Immature natural killer cell (primary cell): ENCODE results near the gene ST6GALNAC3. TPM values are rescaled to one million over a fixed set of nuclear protein-coding genes. Genes with fewer than 3 reads are reported as not detected.

Experiments used
- DNase-seq, 3 donors: peaks; one replicate each; pipeline ENCODE4 v3.0.0; 2022; ENCODE audit warnings: mixed read lengths in 1 of 3
- H3K27ac Mint-ChIP-seq, 6 donors: one replicate each; pipeline ENCODE4 v1.8.0; 2020; ENCODE audit warnings: mixed read lengths in 6 of 6, mild to moderate bottlenecking in 5 of 6, inconsistent platforms in 4 of 6, moderate library complexity in 3 of 6
- H3K27me3 Mint-ChIP-seq, 3 donors: one replicate each; pipeline ENCODE4 v1.8.0; 2020 to 2021; ENCODE audit warnings: low read depth in 3 of 3, mild to moderate bottlenecking in 3 of 3, mixed read lengths in 3 of 3, moderate library complexity in 3 of 3, inconsistent platforms in 1 of 3
- H3K36me3 Mint-ChIP-seq, 3 donors: one replicate each; pipeline ENCODE4 v1.8.0; 2020; ENCODE audit warnings: mixed read lengths in 3 of 3, inconsistent platforms in 2 of 3, mild to moderate bottlenecking in 2 of 3
- H3K4me1 Mint-ChIP-seq, 2 donors: one replicate each; pipeline ENCODE4 v1.8.0; 2020; ENCODE audit warnings: inconsistent platforms in 2 of 2, mild to moderate bottlenecking in 2 of 2, mixed read lengths in 2 of 2, moderate library complexity in 1 of 2
- H3K4me3 Mint-ChIP-seq, 5 donors: one replicate each; pipeline ENCODE4 v1.8.0; 2020; ENCODE audit warnings: mild to moderate bottlenecking in 5 of 5, mixed read lengths in 5 of 5, inconsistent platforms in 3 of 5, moderate library complexity in 3 of 5
- H3K9me3 Mint-ChIP-seq, 6 donors: one replicate each; pipeline ENCODE4 v1.8.0; 2020; ENCODE audit warnings: mild to moderate bottlenecking in 6 of 6, mixed read lengths in 6 of 6, inconsistent platforms in 4 of 6, moderate library complexity in 3 of 6
- polyA plus RNA-seq, 3 donors: library from polyadenylated mRNA; unstranded; fragments of 300-500 nt; fragmentation: Illumina TruSeq; gene quantifications; one replicate each; pipeline ENCODE4 v1.2.3, GENCODE V29; 2021

The ST6GALNAC3 gene
- polyA plus RNA-seq, 3 donors from 2014 or later = not detected

DNA sequence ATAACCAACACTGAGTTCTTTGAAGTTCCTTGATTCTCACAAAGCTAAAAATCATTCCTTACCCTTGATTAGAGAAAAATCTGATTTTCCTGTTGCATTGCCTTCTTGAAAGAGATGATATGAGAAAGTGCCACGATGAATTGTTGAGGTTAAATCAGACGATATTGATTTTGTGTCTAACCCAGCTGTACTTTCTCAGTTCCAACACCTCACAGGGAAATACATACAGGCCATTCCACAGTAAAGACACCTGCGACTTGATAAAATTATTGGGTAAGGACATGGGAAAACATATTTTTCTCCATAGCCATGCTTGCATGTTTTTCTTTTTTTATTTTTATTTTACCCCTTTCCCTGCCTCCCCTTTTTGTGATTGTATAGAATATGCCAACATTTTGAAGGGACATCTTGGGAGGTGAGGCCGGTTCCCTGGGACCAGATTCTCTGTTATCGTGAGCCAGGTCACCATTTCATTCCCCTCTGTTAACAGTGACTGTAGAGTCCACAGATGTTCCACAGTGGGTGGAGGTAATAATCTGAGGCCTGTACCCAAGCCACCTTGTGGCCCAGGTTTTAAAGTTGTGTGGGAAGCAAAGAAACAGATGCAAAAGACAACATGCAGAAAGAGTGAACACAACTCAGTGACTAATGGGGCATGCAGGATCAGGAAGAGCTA, 537.4 kb downstream of the ST6GALNAC3 start:
- DNase-seq = no peak
- Mint-ChIP-seq H3K27me3 (no peaks in the 10 kb centered on the region), H3K36me3 (no peaks in the 10 kb centered on the region), H3K4me3 (no peak overlapping the region), H3K9me3 (peaks cover 0 to 5% (median 0%) of the 10 kb centered on the region in 6 donors), H3K4me1 (no peaks in the 10 kb centered on the region), H3K27ac (no peak overlapping the region)

DNA sequence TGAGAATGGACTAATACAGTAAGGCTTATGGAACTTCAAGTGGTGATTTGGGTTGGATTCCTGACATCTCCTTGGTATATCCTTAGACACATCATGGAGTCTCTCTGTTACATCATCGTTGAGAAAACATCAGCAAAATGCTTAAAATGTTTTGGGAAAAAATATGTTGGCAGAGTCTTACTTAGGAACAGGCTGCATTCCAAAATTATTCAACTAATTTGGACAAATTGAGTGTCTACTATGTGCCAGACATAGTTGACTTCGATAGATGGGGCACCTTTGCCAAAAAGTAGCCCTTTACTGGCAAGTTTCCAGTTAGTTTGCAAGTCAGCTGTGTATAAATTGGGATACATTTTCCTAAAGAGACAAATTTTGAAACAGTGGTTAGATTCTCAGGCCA, 539.3 kb downstream of the ST6GALNAC3 start:
- DNase-seq = no peak
- H3K9me3 Mint-ChIP-seq = peaks cover 0 to 5% (median 0%) of the 10 kb centered on the region in 6 donors
- no peak overlapping the region for H3K4me3 Mint-ChIP-seq
- no peaks in the 10 kb centered on the region for H3K4me1 Mint-ChIP-seq
- H3K27me3 Mint-ChIP-seq = no peaks in the 10 kb centered on the region
- no peaks in the 10 kb centered on the region for H3K36me3 Mint-ChIP-seq
- H3K27ac Mint-ChIP-seq = no peak overlapping the region

DNA sequence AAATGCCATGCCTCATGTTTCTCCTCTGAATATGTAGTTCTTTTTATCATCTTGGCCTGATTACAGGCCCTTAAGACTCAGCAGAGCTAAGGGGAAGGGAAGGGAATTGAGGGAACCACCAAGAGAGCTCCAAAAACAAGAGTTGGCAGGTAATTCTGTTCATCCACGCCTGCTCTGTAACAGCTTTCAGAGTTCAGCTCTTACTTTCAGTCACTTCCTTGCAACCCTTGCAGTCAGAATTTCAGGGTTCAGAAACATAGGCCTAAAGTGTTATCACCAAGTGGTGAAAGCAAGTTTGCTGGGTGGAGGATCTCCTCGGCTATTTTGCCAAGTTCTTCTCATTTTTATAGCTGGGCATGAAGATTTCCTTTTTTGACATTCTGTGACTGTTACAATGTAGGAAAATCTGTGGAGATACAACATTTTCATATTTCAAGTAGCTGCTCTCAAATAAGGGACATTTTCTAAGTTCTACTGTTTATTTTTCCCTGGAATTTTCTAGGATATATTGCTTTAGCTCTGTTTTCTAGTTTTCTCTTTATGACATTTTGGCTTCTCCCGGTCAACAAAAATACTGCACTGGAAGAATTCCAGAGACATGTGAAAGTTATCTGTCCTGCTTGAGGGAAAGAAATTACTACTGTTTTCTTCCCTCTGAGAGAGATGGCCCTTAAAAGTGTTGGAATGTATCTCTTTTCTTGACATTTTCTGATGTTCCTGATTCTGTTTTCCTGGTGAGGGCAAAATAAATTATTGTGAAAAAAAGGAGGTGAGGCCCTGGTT, 540.9 kb downstream of the ST6GALNAC3 start:
- no peak overlapping the region for H3K27ac Mint-ChIP-seq
- H3K9me3 Mint-ChIP-seq = peaks cover 0 to 5% (median 0%) of the 10 kb centered on the region in 6 donors
- no peak for DNase-seq
- no peaks in the 10 kb centered on the region for H3K27me3 Mint-ChIP-seq
- H3K4me3 Mint-ChIP-seq = no peak overlapping the region
- H3K36me3 Mint-ChIP-seq = no peaks in the 10 kb centered on the region
- H3K4me1 Mint-ChIP-seq = no peaks in the 10 kb centered on the region

DNA sequence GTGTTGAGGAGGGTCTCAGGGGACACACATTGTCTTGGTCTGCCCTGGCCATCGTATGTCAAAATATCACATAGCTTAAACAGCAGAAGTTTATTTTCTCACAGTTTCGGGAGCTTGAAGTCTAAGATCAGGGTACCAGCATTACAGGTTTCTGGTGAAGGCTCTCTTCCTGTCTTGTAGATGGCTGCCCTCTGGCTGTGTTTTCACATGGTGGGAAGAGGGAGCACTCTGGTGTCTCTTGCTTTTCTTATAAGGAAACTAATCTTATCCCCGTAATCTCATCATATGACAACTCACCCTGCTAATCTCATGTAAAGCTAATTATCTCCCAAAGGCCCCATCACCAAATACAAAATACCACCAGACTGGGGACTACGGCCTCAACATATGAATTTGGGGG, 545.8 kb downstream of the ST6GALNAC3 start:
- H3K4me3 Mint-ChIP-seq = no peak overlapping the region
- no peak for DNase-seq
- no peak overlapping the region for H3K27ac Mint-ChIP-seq
- H3K9me3 Mint-ChIP-seq = peaks cover 0 to 2% (median 0%) of the 10 kb centered on the region in 6 donors
- H3K27me3 Mint-ChIP-seq = peaks cover 0 to 4% (median 0%) of the 10 kb centered on the region in 3 donors
- no peaks in the 10 kb centered on the region for H3K4me1 Mint-ChIP-seq
- H3K36me3 Mint-ChIP-seq = no peaks in the 10 kb centered on the region

GRCh38 chr1:76622774-76623528, 548.4 kb downstream of the ST6GALNAC3 start:
- Mint-ChIP-seq H3K36me3 (no peaks in the 10 kb centered on the region), H3K27ac (no peak overlapping the region), H3K4me1 (no peaks in the 10 kb centered on the region), H3K9me3 (peaks cover 0 to 3% (median 0%) of the 10 kb centered on the region in 6 donors), H3K27me3 (peaks cover 0 to 4% (median 2%) of the 10 kb centered on the region in 3 donors), H3K4me3 (no peak overlapping the region)
- no peak for DNase-seq

- Mint-ChIP-seq H3K4me1 (no peaks in the 10 kb centered on the region), H3K36me3 (no peaks in the 10 kb centered on the region), H3K27ac (no peak overlapping the region), H3K4me3 (no peak overlapping the region), H3K9me3 (peaks cover 0 to 3% (median 0%) of the 10 kb centered on the region in 6 donors), H3K27me3 (peaks cover 2 to 4% (median 2%) of the 10 kb centered on the region in 3 donors)
- no peak for DNase-seq
These were observed 551.5 kb downstream of the ST6GALNAC3 start for GRCh38 chr1:76625886-76626678.

DNA sequence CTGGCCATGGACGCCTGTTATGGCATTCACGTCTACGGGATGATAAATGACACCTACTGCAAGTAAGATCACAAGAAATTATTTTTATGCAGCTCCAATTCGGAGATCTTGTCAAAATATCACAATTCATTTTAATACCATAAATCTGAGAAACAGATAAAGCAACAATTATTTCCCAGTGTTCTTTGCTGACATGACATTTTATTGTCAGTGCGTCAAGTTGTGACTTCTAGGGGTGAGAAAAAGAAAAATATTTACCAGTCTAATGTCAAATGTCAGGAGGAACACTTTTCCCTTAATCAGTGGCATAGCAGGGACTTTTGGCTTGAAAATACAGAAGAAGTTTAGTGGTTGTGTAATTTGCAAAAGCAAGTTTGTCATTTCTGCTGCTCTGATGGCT, 553.0 kb downstream of the ST6GALNAC3 start:
- no peak for DNase-seq
- Mint-ChIP-seq H3K27ac (no peak overlapping the region), H3K9me3 (peaks cover 0 to 3% (median 2%) of the 10 kb centered on the region in 6 donors), H3K27me3 (peaks cover 0 to 2% (median 2%) of the 10 kb centered on the region in 3 donors), H3K4me1 (no peaks in the 10 kb centered on the region), H3K36me3 (no peaks in the 10 kb centered on the region), H3K4me3 (no peak overlapping the region)

- peaks cover 0 to 4% (median 2%) of the 10 kb centered on the region in 6 donors for H3K9me3 Mint-ChIP-seq
- H3K4me1 Mint-ChIP-seq = no peaks in the 10 kb centered on the region
- DNase-seq = no peak
- no peaks in the 10 kb centered on the region for H3K36me3 Mint-ChIP-seq
- H3K4me3 Mint-ChIP-seq = no peak overlapping the region
- H3K27ac Mint-ChIP-seq = no peak overlapping the region
- peaks cover 0 to 2% (median 2%) of the 10 kb centered on the region in 3 donors for H3K27me3 Mint-ChIP-seq
These were observed 553.4 kb downstream of the ST6GALNAC3 start for GRCh38 chr1:76627901-76628300.

DNA sequence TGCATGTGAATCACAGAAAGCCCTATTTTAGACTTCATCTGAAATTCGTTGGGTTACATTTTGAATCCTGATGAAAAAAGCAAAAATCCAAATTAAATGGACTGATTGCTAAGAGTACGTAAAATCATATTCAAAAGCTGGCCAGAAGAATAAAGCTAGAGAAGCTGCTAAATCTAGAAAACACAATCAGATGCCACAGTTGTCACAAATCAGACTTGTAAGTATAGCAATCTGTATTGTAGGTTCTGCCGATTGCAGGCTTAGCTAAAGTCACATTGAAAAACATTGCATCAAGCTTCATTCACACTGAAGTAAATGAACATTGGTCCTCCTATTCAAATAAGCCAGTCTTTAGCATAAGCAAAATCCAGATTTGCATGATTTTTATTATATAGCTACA, 557.6 kb downstream of the ST6GALNAC3 start:
- H3K27ac Mint-ChIP-seq = no peak overlapping the region
- H3K4me3 Mint-ChIP-seq = no peak overlapping the region
- peaks cover 0 to 11% (median 2%) of the 10 kb centered on the region in 6 donors for H3K9me3 Mint-ChIP-seq
- H3K27me3 Mint-ChIP-seq = peaks cover 0 to 2% (median 2%) of the 10 kb centered on the region in 3 donors
- no peak for DNase-seq
- H3K4me1 Mint-ChIP-seq = no peaks in the 10 kb centered on the region
- H3K36me3 Mint-ChIP-seq = no peaks in the 10 kb centered on the region

DNA sequence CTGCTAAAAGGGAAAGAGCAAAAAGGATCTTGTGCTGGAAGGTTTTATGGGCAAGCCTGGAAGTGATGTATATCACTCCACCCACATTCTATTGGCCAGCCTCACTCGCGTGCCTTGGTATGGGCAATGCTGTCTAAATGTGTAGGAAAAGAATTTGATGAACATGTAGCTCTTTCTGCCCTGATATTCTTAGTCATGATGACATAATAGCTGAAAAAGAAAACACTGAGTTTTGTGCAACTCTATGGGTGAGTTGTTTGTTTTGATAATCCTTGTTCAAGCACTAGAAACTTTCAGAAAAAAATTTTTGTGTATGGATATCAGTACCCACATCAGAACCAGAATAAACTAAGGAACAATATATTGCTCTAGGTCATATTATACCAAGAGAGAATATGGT, 561.2 kb downstream of the ST6GALNAC3 start:
- Mint-ChIP-seq H3K27me3 (no peaks in the 10 kb centered on the region), H3K4me1 (no peaks in the 10 kb centered on the region), H3K27ac (no peak overlapping the region), H3K9me3 (peaks cover 0 to 11% (median 2%) of the 10 kb centered on the region in 6 donors), H3K36me3 (no peaks in the 10 kb centered on the region), H3K4me3 (no peak overlapping the region)
- no peak for DNase-seq

- Mint-ChIP-seq H3K9me3 (peaks cover 0 to 10% (median 4%) of the 10 kb centered on the region in 6 donors), H3K4me3 (no peak overlapping the region), H3K27me3 (no peaks in the 10 kb centered on the region), H3K36me3 (no peaks in the 10 kb centered on the region), H3K4me1 (no peaks in the 10 kb centered on the region), H3K27ac (no peak overlapping the region)
- DNase-seq = no peak
These were observed 564.6 kb downstream of the ST6GALNAC3 start for GRCh38 chr1:76639181-76639580.

DNA sequence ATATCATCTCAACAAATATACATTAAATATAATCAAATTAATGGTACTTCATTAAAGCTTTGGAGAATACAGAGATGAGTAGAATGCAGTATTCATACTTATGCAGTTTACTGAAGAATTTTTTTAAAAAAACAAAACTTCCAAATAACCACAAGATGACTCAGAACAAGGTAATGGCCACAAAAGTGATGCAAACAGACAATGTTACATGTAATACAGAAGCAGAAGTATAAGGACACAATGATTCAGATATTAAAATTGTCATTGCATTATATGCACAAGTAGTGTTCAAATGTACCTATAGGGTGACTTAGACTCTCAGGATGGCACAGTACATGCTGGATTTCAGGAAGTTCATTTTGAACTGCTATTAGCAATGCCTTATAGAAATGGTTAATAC, 565.5 kb downstream of the ST6GALNAC3 start:
- no peak overlapping the region for H3K4me3 Mint-ChIP-seq
- H3K27ac Mint-ChIP-seq = no peak overlapping the region
- no peak for DNase-seq
- H3K36me3 Mint-ChIP-seq = no peaks in the 10 kb centered on the region
- peaks cover 2 to 11% (median 4%) of the 10 kb centered on the region in 6 donors for H3K9me3 Mint-ChIP-seq
- peaks cover 0 to 2% (median 0%) of the 10 kb centered on the region in 3 donors for H3K27me3 Mint-ChIP-seq
- no peaks in the 10 kb centered on the region for H3K4me1 Mint-ChIP-seq

DNA sequence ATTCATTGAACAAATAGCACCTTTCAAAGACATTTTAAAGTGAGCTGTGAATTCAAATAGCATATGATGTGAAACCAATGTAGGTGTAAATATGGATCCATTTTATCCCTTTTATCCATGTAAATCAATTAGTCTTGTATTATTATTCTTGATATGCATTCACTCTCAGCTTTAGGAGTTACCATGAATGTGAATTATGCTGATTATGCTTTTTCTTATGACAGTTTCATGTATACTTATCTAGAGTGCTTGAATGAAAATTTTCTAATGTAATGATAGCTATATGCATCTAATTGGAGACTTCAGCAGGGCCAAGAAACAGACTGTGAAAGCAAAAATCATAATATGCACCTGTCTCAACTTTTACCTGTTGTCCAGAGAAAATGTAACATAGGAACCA, 566.2 kb downstream of the ST6GALNAC3 start:
- Mint-ChIP-seq H3K4me1 (no peaks in the 10 kb centered on the region), H3K4me3 (no peak overlapping the region), H3K27me3 (peaks cover 0 to 2% (median 0%) of the 10 kb centered on the region in 3 donors), H3K27ac (no peak overlapping the region), H3K36me3 (no peaks in the 10 kb centered on the region), H3K9me3 (peaks cover 0 to 11% (median 3%) of the 10 kb centered on the region in 6 donors)
- DNase-seq = no peak
